NOMO-1 treated with dmso at 0.1 percent for 144 hours (cell line): ENCODE measurements around the gene VPS26A.

Source experiments
- DNase-seq: peaks from one replicate; lab custom pipeline; 2025; ENCODE audit not compliant: unreplicated experiment; lab: John Stamatoyannopoulos, UW

The VPS26A gene

DNA sequence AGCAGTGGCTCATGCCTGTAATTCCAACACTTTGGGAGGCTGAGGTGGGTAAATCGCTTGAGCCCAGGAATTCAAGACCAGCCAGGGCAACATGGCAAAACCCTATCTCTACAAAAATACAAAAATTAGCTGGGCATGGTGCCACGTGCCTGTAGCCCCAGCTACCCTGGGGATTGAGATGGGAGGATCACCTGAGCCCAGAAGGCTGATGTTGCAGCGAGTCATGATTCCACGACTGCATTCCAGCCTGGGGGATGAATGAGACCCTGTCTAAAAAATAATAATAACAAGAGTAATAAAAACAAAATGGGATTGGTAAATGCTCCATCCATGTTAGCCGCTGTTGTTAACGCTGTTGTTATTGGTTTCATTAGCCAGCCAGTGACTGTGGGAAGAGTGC is 94.9 kb downstream of the VPS26A start:
- no peak for DNase-seq

DNA sequence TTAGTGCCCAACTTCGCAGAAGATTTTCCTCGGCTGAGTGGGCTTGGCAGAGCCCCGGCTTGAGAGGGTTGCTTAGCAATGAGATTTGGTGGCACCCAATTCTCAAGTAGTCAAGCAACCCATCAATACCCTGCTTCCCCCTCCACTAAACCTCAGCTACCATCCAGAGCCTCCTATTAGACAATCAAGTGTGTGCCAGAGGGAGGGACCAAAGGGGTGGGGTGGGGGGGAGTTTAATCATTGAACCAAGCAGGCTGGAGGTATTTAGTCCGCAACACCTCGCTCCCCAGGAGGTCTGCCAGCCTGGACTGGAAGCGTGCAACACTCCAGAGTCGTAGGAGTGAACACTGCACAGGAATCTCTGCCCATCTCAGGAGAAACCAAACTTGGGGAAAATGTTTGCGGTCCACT is 96.1 kb downstream of the VPS26A start, which contains the start of gene HKDC1:
HKDC1 (plus strand) TSS at position 292 of the 411 bp plus-strand sequence; CDS start at position 396, 104 bp downstream.
- no peak for DNase-seq

- DNase-seq, result no peak
Measured at GRCh38 chr10:69220507-69220906, 96.5 kb downstream of the VPS26A start.
